ENCODE data around the gene SLC34A1.

GRCh38 chr5:177390363-177391300 is 6.4 kb downstream of the SLC34A1 start:
- TF ChIP-seq, protein P1, sequence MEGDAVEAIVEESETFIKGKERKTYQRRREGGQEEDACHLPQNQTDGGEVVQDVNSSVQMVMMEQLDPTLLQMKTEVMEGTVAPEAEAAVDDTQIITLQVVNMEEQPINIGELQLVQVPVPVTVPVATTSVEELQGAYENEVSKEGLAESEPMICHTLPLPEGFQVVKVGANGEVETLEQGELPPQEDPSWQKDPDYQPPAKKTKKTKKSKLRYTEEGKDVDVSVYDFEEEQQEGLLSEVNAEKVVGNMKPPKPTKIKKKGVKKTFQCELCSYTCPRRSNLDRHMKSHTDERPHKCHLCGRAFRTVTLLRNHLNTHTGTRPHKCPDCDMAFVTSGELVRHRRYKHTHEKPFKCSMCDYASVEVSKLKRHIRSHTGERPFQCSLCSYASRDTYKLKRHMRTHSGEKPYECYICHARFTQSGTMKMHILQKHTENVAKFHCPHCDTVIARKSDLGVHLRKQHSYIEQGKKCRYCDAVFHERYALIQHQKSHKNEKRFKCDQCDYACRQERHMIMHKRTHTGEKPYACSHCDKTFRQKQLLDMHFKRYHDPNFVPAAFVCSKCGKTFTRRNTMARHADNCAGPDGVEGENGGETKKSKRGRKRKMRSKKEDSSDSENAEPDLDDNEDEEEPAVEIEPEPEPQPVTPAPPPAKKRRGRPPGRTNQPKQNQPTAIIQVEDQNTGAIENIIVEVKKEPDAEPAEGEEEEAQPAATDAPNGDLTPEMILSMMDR (IDR thresholded peaks at IDR 0.05) = peak; percentile 93 to 97 (median 95)
- no peak for TF ChIP-seq POLR2A (IDR thresholded peaks at IDR 0.05)
